ENCODE results near the gene IQCH.
"Not testable (repeated sequence)": the region's sequence is repeated elsewhere in the genome, so short reads cannot be mapped to it uniquely, and the experiment has no call there.

IQCH gene

DNA sequence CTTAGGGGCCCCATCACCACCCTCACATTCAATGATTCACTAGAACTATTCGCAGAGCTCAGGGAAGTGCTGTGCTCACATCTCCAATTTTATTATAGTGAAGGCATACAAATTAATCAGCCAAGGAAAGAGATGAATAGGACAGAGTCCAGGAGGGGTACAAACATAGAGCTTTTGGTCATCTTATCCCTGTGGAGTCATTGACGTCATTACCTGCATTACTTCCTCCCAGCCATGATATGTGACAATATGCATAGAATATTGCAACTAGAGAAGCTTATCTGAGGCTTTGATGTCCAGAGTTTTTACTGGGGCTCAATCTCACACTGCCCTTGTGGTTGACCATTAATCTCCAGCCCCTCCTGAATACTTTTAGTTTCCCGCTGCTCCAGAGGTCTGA, 1.5 kb downstream of the IQCH start:
- in situ Hi-C loops (cut with HindIII; ENCODE audit: low sequenced_read_pairs) = loop anchor here (5.0 kb wide), 1 partner anchor 184 kb away; no protein-coding TSS in a partner anchor
- no peak overlapping the region for H3K4me3 ChIP-seq (ENCODE audit: low read depth, low read length)
- no peak for DNase-seq (ENCODE audit: low read depth)
- TF ChIP-seq, protein P1, sequence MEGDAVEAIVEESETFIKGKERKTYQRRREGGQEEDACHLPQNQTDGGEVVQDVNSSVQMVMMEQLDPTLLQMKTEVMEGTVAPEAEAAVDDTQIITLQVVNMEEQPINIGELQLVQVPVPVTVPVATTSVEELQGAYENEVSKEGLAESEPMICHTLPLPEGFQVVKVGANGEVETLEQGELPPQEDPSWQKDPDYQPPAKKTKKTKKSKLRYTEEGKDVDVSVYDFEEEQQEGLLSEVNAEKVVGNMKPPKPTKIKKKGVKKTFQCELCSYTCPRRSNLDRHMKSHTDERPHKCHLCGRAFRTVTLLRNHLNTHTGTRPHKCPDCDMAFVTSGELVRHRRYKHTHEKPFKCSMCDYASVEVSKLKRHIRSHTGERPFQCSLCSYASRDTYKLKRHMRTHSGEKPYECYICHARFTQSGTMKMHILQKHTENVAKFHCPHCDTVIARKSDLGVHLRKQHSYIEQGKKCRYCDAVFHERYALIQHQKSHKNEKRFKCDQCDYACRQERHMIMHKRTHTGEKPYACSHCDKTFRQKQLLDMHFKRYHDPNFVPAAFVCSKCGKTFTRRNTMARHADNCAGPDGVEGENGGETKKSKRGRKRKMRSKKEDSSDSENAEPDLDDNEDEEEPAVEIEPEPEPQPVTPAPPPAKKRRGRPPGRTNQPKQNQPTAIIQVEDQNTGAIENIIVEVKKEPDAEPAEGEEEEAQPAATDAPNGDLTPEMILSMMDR (IDR thresholded peaks at IDR 0.05; ENCODE audit: low read depth, low read length, missing control alignments) = no peak

DNA sequence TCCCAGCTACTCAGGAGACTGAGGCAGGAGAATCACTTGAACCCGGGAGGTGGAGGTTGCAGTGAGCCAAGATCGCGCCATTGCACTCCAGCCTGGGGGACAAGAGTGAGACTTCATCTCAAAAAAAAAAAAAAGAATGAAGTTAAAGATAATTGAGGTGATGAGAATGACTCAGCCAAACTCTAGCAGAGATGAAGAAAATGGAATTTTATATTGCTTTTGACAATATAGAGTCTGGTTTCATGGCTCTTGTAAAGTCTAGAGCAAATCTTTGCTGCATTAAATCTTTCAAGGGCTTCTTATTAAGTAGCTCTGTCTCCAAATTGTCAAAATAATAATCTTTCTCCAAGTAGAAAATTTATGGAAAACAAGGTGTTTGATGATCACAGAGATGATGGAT, 3.8 kb downstream of the IQCH start:
- not testable (repeated sequence) for H3K4me3 ChIP-seq (ENCODE audit: low read depth, low read length); DNase-seq (ENCODE audit: low read depth)
- in situ Hi-C loops (cut with HindIII; ENCODE audit: low sequenced_read_pairs) = loop anchor here (5.0 kb wide), 1 partner anchor 186 kb away; no protein-coding TSS in a partner anchor

DNA sequence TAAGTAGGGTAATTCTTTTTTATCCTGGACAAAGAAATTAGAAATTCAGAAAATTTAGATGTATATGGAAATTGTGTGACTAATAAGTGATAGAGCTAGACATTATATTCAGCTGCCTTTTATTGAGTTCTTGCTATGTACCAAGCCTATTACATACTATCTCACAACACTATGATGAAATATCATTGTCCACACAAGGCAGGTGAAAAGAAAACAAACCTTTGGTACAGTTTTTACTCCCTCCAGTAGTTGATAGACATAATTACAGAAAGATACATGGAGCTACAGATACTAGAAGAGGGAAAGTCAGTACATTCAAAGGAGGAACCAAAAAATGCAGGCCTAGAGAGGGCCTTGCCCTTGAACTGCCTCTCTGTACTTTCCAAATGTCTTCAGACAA, 4.8 kb downstream of the IQCH start:
- TF ChIP-seq, protein P1 (IDR thresholded peaks at IDR 0.05; ENCODE audit: low read depth, low read length, missing control alignments) = no peak
- H3K4me3 ChIP-seq (ENCODE audit: low read depth, low read length) = no peak overlapping the region
- in situ Hi-C loops (cut with HindIII; ENCODE audit: low sequenced_read_pairs) = loop anchor here (5.0 kb wide), 1 partner anchor 187 kb away; no protein-coding TSS in a partner anchor
- DNase-seq (ENCODE audit: low read depth) = no peak

DNA sequence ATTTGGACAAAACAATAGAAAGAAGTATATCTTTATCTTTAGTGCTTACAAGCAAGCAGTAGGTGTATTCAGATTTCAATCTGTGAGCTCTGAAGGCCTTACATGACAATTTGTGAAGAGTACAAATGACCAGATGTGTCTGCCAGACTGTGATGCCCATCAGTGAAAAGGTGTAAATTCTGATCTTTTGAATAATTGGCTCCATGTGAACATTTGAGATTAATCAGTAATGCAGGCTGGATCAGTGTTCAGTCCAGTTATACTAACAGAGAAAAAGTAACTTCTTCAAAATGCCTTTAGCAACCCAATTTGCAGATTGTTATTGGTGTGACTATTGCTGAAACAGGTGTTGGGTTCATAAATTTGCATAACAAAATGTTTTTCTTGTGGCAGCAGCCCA, 5.2 kb downstream of the IQCH start:
- in situ Hi-C loops (cut with HindIII; ENCODE audit: low sequenced_read_pairs) = loop anchor here (5.0 kb wide), 1 partner anchor 188 kb away; no protein-coding TSS in a partner anchor
- TF ChIP-seq, protein P1 (IDR thresholded peaks at IDR 0.05; ENCODE audit: low read depth, low read length, missing control alignments) = no peak
- no peak overlapping the region for H3K4me3 ChIP-seq (ENCODE audit: low read depth, low read length)

DNA sequence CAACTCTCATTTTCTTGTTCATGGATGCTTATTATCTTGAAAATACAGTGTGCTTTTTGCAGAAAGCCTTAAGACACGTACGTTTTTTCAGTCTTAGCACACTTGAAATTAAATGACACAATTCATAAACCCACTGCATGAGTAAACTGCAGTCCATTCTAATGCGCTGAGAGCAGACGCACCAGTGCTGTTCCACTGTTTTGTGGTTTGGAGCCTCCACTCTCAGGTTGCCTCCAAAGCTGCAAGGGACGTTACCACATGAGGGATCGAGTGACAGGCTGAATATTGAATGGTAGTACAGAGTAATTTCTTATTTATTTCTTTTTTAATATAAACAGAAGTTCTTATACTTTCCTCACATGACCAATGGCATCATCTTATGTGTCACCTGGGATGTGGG, 12.3 kb downstream of the IQCH start:
- in situ Hi-C loops (cut with HindIII; ENCODE audit: low sequenced_read_pairs) = no loop called here
- no peak for DNase-seq (ENCODE audit: low read depth)
- TF ChIP-seq, protein P1 (IDR thresholded peaks at IDR 0.05; ENCODE audit: low read depth, low read length, missing control alignments) = no peak
- H3K4me3 ChIP-seq (ENCODE audit: low read depth, low read length) = no peak overlapping the region

More for the DNA sequence above, 5.2 kb downstream of the IQCH start:
- no peak for DNase-seq (ENCODE audit: low read depth)

DNA sequence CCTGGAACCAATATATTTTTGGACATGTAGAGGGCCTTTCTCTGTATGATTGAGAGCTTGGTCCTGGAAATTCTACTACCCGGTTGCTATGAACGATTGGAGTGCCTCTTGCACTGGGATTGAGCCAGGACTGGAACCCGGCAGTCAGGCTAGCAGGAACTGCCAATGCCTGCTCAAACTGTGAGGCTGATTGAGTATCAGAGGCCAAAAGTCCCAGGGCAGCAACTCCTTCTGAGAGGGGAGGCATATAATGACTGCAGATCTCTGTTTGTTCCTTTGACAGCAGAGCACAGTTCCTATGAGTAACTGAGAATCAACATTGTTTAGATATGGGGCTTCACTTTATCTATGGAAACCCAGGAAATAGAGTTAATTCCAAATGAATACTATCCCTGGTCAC, 12.9 kb downstream of the IQCH start:
- in situ Hi-C loops (cut with HindIII; ENCODE audit: low sequenced_read_pairs) = no loop called here
- no peak for DNase-seq (ENCODE audit: low read depth)

More for the DNA sequence above, 12.9 kb downstream of the IQCH start:
- no peak overlapping the region for H3K4me3 ChIP-seq (ENCODE audit: low read depth, low read length)
- TF ChIP-seq, protein P1 (IDR thresholded peaks at IDR 0.05; ENCODE audit: low read depth, low read length, missing control alignments) = no peak
